Measurements from ENCODE around the gene CAPN5. TPM values are rescaled to one million over a fixed set of nuclear protein-coding genes. Genes with fewer than 3 reads are reported as not detected.

The CAPN5 gene
- total RNA-seq, 1 experiment from 2014 or later, result 0.26 TPM

- no peaks in the 10 kb centered on the region for H3K36me3 Mint-ChIP-seq (ENCODE audit: insufficient read depth, unreplicated experiment)
- H3K4me1 Mint-ChIP-seq (ENCODE audit: insufficient read depth, unreplicated experiment), result no peaks in the 10 kb centered on the region
These were observed 64.2 kb downstream of the CAPN5 start for GRCh38 chr11:77130763-77131513.

GRCh38 chr11:77131560-77131959 lies 64.8 kb downstream of the CAPN5 start:
- Mint-ChIP-seq H3K9me3 (ENCODE audit: unreplicated experiment) (no peaks in the 10 kb centered on the region), H3K27ac (ENCODE audit: low read depth, unreplicated experiment) (no peak overlapping the region), H3K36me3 (ENCODE audit: insufficient read depth, unreplicated experiment) (no peaks in the 10 kb centered on the region), H3K4me1 (ENCODE audit: insufficient read depth, unreplicated experiment) (no peaks in the 10 kb centered on the region), H3K4me3 (ENCODE audit: unreplicated experiment) (no peak overlapping the region), H3K27me3 (ENCODE audit: insufficient read depth, unreplicated experiment) (peaks cover 11% of the 10 kb centered on the region)
- intact Hi-C loops (cut with micrococcal nuclease), result no loop called here
- CTCF ChIA-PET, result interaction anchor here (1.0 to 1.6 kb wide), 2 partner anchors 15 to 56 kb away, joined by 3 to 6 read pairs; no protein-coding TSS in a partner anchor
- TF ChIP-seq CTCF (IDR thresholded peaks at IDR 0.05; ENCODE audit: unreplicated experiment), result no peak
- no TSS peak for BruUV-seq (replicated peaks)
- POLR2A ChIA-PET, result no interaction called here
- no peak for DNase-seq (ENCODE audit: unreplicated experiment)

More at GRCh38 chr11:77130763-77131513, 64.2 kb downstream of the CAPN5 start:
- Mint-ChIP-seq H3K27ac (ENCODE audit: low read depth, unreplicated experiment) (no peak overlapping the region), H3K27me3 (ENCODE audit: insufficient read depth, unreplicated experiment) (peaks cover 11% of the 10 kb centered on the region), H3K4me3 (ENCODE audit: unreplicated experiment) (no peak overlapping the region), H3K9me3 (ENCODE audit: unreplicated experiment) (no peaks in the 10 kb centered on the region)
- no peak for TF ChIP-seq CTCF (IDR thresholded peaks at IDR 0.05; ENCODE audit: unreplicated experiment)
- CTCF ChIA-PET, result interaction anchor here (0.9 to 5.4 kb wide), 3 partner anchors 16 to 84 kb away, joined by 3 to 52 read pairs (median 6); no protein-coding TSS in a partner anchor
- no peak for DNase-seq (ENCODE audit: unreplicated experiment)
- intact Hi-C loops (cut with micrococcal nuclease), result no loop called here
- BruUV-seq (replicated peaks), result no TSS peak
- POLR2A ChIA-PET, result interaction anchor here (0.5 kb wide), 1 partner anchor 338 kb away, joined by 4 read pairs; no protein-coding TSS in a partner anchor

- intact Hi-C loops (cut with micrococcal nuclease), result no loop called here
- H3K36me3 Mint-ChIP-seq (ENCODE audit: insufficient read depth, unreplicated experiment), result no peaks in the 10 kb centered on the region
These were observed 68.3 kb downstream of the CAPN5 start for GRCh38 chr11:77135069-77135468.

More at GRCh38 chr11:77135069-77135468, 68.3 kb downstream of the CAPN5 start:
- no peaks in the 10 kb centered on the region for H3K4me1 Mint-ChIP-seq (ENCODE audit: insufficient read depth, unreplicated experiment)
- no peak for DNase-seq (ENCODE audit: unreplicated experiment)
- no peaks in the 10 kb centered on the region for H3K27me3 Mint-ChIP-seq (ENCODE audit: insufficient read depth, unreplicated experiment)
- CTCF ChIA-PET, result no interaction called here
- POLR2A ChIA-PET, result no interaction called here
- no peak overlapping the region for H3K27ac Mint-ChIP-seq (ENCODE audit: low read depth, unreplicated experiment)
- BruUV-seq (replicated peaks), result no TSS peak
- H3K9me3 Mint-ChIP-seq (ENCODE audit: unreplicated experiment), result no peaks in the 10 kb centered on the region
- H3K4me3 Mint-ChIP-seq (ENCODE audit: unreplicated experiment), result no peak overlapping the region
- TF ChIP-seq CTCF (IDR thresholded peaks at IDR 0.05; ENCODE audit: unreplicated experiment), result no peak
